SK-N-SH treated with all-trans-retinoic acid at 6 μM for 48 hours (cell line): ENCODE measurements around the gene SEMA4D.

Source experiments
- BACH2 ChIP-seq: fragments of 250-450 bp; sonication (Bioruptor Pico); IDR thresholded peaks from 2 replicates; pipeline ENCODE4 v1.9.0; 2021; ENCODE audit warnings: mild to moderate bottlenecking, borderline replicate concordance
- ESRRG ChIP-seq: fragments of 250-450 bp; sonication (Bioruptor Pico); IDR thresholded peaks from 2 replicates; pipeline ENCODE4 v1.6.1; 2021; ENCODE audit warnings: mild to moderate bottlenecking
- GLIS3 ChIP-seq: fragments of 250-450 bp; sonication (Bioruptor Pico); IDR thresholded peaks from 2 replicates; pipeline ENCODE4 v1.5.0; 2020; ENCODE audit warnings: mild to moderate bottlenecking, moderate library complexity
- RARB ChIP-seq: fragments of 250-450 bp; sonication (Bioruptor Pico); IDR thresholded peaks from 2 replicates; pipeline ENCODE4 v1.8.0; 2021; ENCODE audit warnings: mild to moderate bottlenecking, moderate library complexity
- TCF4 ChIP-seq: fragments of 250-450 bp; sonication (Bioruptor Pico); IDR thresholded peaks from 2 replicates; pipeline ENCODE4 v1.8.0; 2021; ENCODE audit warnings: mild to moderate bottlenecking, moderate library complexity, borderline replicate concordance
- TSHZ2 ChIP-seq: fragments of 250-450 bp; sonication (Bioruptor Pico); IDR thresholded peaks from 2 replicates; pipeline ENCODE4 v1.5.0; 2020; ENCODE audit warnings: mild to moderate bottlenecking, moderate library complexity
- ZFP3 ChIP-seq: fragments of 250-450 bp; sonication (Bioruptor Pico); IDR thresholded peaks from 2 replicates; pipeline ENCODE4 v1.5.0; 2020; ENCODE audit warnings: mild to moderate bottlenecking, moderate library complexity
- ZFP30 ChIP-seq: fragments of 450-650 bp; formaldehyde crosslinking; IDR thresholded peaks from 2 replicates; pipeline ENCODE4 v1.5.0; 2022; ENCODE audit warnings: mild to moderate bottlenecking, moderate library complexity
- ZNF565 ChIP-seq: fragments of 450-650 bp; formaldehyde crosslinking; conservative IDR thresholded peaks from 2 replicates; pipeline ENCODE4 v1.5.0; 2020; ENCODE audit warnings: low read depth, mild to moderate bottlenecking, moderate library complexity
- ZNF70 ChIP-seq: fragments of 450-650 bp; formaldehyde crosslinking; IDR thresholded peaks from 2 replicates; pipeline ENCODE4 v1.5.0; 2020; ENCODE audit warnings: mild to moderate bottlenecking, moderate library complexity
- ZNF8 ChIP-seq: fragments of 450-650 bp; formaldehyde crosslinking; IDR thresholded peaks from 2 replicates; pipeline ENCODE4 v1.5.0; 2020; ENCODE audit warnings: mild to moderate bottlenecking, moderate library complexity
- TF ChIP-seq, protein P1 (sequence below): fragments of 250-450 bp; sonication (Bioruptor Pico); IDR thresholded peaks from 2 replicates; pipeline ENCODE4 v1.8.0; 2020; ENCODE audit warnings: mild to moderate bottlenecking, moderate library complexity, borderline replicate concordance
- TF ChIP-seq, protein P2 (sequence below): fragments of 250-450 bp; sonication (Bioruptor Pico); IDR thresholded peaks from 2 replicates; pipeline ENCODE4 v1.5.1; 2021; ENCODE audit warnings: mild to moderate bottlenecking, moderate library complexity

DNA sequence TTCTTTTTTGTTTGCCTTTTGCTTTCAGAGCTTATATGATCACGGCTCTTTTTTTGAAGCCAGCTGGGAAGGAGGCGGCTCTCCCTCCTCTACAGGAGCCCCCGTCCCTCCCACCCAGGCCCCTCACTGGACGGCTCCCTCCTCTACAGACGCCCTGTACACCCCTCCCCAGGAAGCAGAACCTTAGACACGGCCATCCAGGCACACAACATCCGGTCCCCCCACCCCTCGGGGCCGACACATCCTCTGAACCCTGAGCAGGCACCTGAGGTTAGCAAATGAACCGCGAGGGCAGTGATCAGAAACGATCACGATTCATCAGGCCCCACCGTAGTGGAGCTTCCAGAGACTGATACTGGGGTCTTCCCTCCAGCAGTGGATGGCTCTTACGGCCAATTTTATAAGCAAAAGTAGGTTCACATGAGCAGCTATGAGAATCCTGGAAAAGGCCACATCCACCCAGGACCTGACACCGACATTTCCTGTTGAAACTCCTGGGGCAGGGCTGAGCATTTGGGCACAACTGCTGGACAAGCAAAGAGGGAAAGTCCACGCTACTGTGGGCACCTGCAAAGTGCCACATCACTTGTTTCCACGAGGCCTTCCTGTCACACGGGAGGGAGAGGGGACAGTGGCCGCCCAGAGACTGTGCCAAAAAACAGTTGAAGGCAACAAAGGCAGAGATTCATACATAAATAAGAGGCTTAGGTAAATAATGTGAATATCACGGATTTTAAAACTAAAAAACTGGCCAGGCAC, 78.9 kb downstream of the SEMA4D start:
- TF ChIP-seq ZFP3 (CRISPR knock-in tag) (no peak), RARB (CRISPR knock-in tag) (no peak), TSHZ2 (no peak), ZNF8 (CRISPR knock-in tag) (no peak), ESRRG (CRISPR knock-in tag) (no peak), ZNF70 (no peak), BACH2 (CRISPR knock-in tag) (no peak), ZNF565 (CRISPR knock-in tag) (no peak), GLIS3 (no peak), TCF4 (CRISPR knock-in tag) (no peak), ZFP30 (CRISPR knock-in tag) (no peak)
- TF ChIP-seq, protein P1, sequence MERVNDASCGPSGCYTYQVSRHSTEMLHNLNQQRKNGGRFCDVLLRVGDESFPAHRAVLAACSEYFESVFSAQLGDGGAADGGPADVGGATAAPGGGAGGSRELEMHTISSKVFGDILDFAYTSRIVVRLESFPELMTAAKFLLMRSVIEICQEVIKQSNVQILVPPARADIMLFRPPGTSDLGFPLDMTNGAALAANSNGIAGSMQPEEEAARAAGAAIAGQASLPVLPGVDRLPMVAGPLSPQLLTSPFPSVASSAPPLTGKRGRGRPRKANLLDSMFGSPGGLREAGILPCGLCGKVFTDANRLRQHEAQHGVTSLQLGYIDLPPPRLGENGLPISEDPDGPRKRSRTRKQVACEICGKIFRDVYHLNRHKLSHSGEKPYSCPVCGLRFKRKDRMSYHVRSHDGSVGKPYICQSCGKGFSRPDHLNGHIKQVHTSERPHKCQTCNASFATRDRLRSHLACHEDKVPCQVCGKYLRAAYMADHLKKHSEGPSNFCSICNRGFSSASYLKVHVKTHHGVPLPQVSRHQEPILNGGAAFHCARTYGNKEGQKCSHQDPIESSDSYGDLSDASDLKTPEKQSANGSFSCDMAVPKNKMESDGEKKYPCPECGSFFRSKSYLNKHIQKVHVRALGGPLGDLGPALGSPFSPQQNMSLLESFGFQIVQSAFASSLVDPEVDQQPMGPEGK (CRISPR knock-in tag), result no peak
- TF ChIP-seq, protein P2, sequence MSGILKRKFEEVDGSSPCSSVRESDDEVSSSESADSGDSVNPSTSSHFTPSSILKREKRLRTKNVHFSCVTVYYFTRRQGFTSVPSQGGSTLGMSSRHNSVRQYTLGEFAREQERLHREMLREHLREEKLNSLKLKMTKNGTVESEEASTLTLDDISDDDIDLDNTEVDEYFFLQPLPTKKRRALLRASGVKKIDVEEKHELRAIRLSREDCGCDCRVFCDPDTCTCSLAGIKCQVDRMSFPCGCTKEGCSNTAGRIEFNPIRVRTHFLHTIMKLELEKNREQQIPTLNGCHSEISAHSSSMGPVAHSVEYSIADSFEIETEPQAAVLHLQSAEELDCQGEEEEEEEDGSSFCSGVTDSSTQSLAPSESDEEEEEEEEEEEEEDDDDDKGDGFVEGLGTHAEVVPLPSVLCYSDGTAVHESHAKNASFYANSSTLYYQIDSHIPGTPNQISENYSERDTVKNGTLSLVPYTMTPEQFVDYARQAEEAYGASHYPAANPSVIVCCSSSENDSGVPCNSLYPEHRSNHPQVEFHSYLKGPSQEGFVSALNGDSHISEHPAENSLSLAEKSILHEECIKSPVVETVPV (CRISPR knock-in tag), result no peak
